Brain microvascular endothelial cell (primary cell): ENCODE data around the gene CAMSAP3.

Experiments used
- DNase-seq: peaks from one replicate; pipeline ENCODE4 v3.0.0-alpha.2; 2020
- H3K27ac ChIP-seq: fragments of 250-450 bp; sonication (Bioruptor Pico); 2 replicates; pipeline ENCODE4 v1.5.1; 2020; ENCODE audit warnings: mild to moderate bottlenecking, moderate library complexity
- H3K27me3 ChIP-seq: fragments of 250-450 bp; sonication (Bioruptor Pico); replicated peaks from 2 replicates; pipeline ENCODE4 v1.5.1; 2020; ENCODE audit warnings: mild to moderate bottlenecking
- H3K36me3 ChIP-seq: fragments of 250-450 bp; sonication (Bioruptor Pico); replicated peaks from 2 replicates; pipeline ENCODE4 v1.5.1; 2020; ENCODE audit warnings: mild to moderate bottlenecking
- H3K4me3 ChIP-seq: 2 replicates; pipeline ENCODE4 v1.5.1; 2011; ENCODE audit warnings: low read depth, mild to moderate bottlenecking, control low read depth, low read length, moderate library complexity
- in situ Hi-C: cut with HindIII; loops from 2 replicates; pipeline ENCODE4 v1.10.0; 2017; ENCODE audit warnings: low sequenced_read_pairs, low pct_ligation_motif_present
- TF ChIP-seq, protein P1 (sequence below): IDR thresholded peaks from 2 replicates; pipeline ENCODE4 v1.5.1; 2011; ENCODE audit warnings: low read depth, mild to moderate bottlenecking, moderate library complexity, low read length, control low read depth, inconsistent platforms; ENCODE audit errors: missing control alignments

The CAMSAP3 gene

GRCh38 chr19:7550987-7551761, 44.5 kb upstream of the CAMSAP3 start:
- H3K36me3 ChIP-seq: peaks cover 25% of the 10 kb centered on the region
- H3K27ac ChIP-seq: no peak overlapping the region
- H3K4me3 ChIP-seq: peak overlapping the region; percentile 24
- H3K27me3 ChIP-seq: no peaks in the 10 kb centered on the region
- in situ Hi-C loops: no loop called here
- DNase-seq: peak; percentile 27
- TF ChIP-seq, protein P1, sequence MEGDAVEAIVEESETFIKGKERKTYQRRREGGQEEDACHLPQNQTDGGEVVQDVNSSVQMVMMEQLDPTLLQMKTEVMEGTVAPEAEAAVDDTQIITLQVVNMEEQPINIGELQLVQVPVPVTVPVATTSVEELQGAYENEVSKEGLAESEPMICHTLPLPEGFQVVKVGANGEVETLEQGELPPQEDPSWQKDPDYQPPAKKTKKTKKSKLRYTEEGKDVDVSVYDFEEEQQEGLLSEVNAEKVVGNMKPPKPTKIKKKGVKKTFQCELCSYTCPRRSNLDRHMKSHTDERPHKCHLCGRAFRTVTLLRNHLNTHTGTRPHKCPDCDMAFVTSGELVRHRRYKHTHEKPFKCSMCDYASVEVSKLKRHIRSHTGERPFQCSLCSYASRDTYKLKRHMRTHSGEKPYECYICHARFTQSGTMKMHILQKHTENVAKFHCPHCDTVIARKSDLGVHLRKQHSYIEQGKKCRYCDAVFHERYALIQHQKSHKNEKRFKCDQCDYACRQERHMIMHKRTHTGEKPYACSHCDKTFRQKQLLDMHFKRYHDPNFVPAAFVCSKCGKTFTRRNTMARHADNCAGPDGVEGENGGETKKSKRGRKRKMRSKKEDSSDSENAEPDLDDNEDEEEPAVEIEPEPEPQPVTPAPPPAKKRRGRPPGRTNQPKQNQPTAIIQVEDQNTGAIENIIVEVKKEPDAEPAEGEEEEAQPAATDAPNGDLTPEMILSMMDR: no peak

DNA sequence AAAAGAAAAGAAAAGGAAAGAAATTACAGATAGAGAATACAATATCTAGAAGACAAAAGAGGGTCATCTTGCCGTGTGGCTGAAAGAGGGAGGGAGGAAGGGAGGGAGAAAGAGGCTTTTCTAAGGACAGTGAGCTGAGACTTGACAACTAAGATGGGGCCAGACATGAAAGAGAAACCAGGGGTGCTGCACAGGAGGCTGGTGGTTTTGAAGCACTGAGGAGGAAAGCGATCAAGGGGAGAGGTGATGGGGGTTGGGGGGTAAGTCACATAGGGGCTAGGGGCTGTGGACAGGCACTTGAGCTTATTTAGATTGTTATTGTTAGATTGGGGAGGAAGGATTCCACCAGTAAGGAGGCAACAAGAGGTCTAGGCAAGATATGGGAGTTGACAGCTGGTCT, 42.9 kb upstream of the CAMSAP3 start:
- Histone ChIP-seq H3K27me3 (no peaks in the 10 kb centered on the region), H3K4me3 (no peak overlapping the region), H3K36me3 (peaks cover 39% of the 10 kb centered on the region), H3K27ac (no peak overlapping the region)
- no peak for DNase-seq
- in situ Hi-C loops: no loop called here
- TF ChIP-seq, protein P1: no peak

DNA sequence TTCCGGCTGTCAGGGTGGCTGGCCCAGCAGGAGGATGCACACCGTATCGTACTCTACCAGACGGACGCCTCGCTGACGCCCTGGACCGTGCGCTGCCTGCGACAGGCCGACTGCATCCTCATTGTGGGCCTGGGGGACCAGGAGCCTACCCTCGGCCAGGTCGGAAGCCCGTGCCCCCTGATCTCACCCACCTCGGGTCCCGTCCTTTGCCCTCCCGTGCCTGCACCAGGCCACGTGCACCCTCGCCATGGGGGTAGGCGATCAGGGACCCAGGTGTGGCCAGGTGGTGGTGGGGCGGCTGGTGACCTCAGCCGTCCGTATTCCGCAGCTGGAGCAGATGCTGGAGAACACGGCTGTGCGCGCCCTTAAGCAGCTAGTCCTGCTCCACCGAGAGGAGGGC, 41.1 kb upstream of the CAMSAP3 start:
- in situ Hi-C loops: no loop called here
- Histone ChIP-seq H3K36me3 (peaks cover 56% of the 10 kb centered on the region), H3K4me3 (no peak overlapping the region), H3K27me3 (no peaks in the 10 kb centered on the region), H3K27ac (no peak overlapping the region)
- no peak for DNase-seq
- TF ChIP-seq, protein P1: no peak

DNA sequence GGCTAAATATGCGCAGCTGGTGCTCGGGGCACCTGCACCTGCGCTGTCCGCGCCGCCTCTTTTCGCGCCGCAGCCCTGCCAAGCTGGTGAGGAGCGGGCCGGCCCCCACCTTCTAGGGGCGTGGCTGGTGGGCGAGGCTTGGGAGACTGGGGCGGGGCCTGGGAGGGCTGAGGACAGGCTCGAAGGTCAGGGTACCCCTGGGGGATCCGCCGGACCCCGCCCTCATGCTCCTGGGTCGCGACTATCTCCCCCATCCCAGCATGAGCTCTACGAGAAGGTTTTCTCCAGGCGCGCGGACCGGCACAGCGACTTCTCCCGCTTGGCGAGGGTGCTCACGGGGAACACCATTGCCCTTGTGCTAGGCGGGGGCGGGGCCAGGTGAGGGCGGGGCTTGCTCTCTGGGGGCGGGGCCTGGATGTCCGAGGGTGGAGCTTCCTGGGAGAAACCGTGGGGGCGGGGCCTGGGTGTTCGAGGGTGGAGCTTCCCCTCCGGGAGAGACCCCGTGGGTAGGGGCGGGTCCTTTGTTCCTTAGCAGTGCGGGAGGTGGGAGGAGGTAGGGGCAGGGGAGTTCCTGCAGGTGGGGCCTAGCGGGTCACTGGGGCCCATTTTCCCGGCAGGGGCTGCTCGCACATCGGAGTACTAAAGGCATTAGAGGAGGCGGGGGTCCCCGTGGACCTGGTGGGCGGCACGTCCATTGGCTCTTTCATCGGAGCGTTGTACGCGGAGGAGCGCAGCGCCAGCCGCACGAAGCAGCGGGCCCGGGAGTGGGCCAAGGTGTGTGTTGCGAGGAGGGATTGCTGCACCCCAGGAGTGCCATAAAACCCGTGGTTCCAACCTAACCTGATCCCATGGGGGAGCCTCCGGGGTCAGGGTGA, 40.4 kb upstream of the CAMSAP3 start:
- Histone ChIP-seq H3K4me3 (no peak overlapping the region), H3K27ac (no peak overlapping the region), H3K27me3 (no peaks in the 10 kb centered on the region), H3K36me3 (peaks cover 57% of the 10 kb centered on the region)
- no peak for DNase-seq
- TF ChIP-seq, protein P1: no peak
- in situ Hi-C loops: no loop called here

- peaks cover 60% of the 10 kb centered on the region for H3K36me3 ChIP-seq
- H3K27me3 ChIP-seq: no peaks in the 10 kb centered on the region
- H3K4me3 ChIP-seq: no peak overlapping the region
- TF ChIP-seq, protein P1: no peak
- in situ Hi-C loops: no loop called here
- H3K27ac ChIP-seq: no peak overlapping the region
- no peak for DNase-seq
Observed at GRCh38 chr19:7556696-7557315, 38.9 kb upstream of the CAMSAP3 start.
